B cell (primary cell): Measurements from ENCODE around the gene BDH1.

Experiments used
- CTCF ChIP-seq: fragments of 200-600 bp; IDR thresholded peaks from one replicate; pipeline ENCODE4 v1.8.0; 2022; ENCODE audit warnings: antibody characterized with exemption, mild to moderate bottlenecking
- EZH2 ChIP-seq: IDR thresholded peaks from 2 replicates; pipeline ENCODE4 v1.6.1; 2012; ENCODE audit warnings: borderline replicate concordance, low read depth, mild to moderate bottlenecking, moderate library complexity, low read length; ENCODE audit not compliant: insufficient read depth, poor library complexity, severe bottlenecking

GRCh38 chr3:197460002-197460401 is 95.8 kb downstream of the BDH1 start:
- TF ChIP-seq CTCF (no peak), EZH2 (no peak)
